Stimulated activated CD8-positive, alpha-beta memory T cell treated with anti-CD3 and anti-CD28 coated beads, Interleukin-4, amount 100 ng/mL, for 1 hour (primary cell): ENCODE results near the gene MRPL46.

Experiments used
- DNase-seq, 2 donors: peaks; one replicate each; pipeline ENCODE4 v3.0.0-alpha.2; 2020; ENCODE audit warnings: low read depth in 2 of 2, low spot score in 1 of 2

The MRPL46 gene

GRCh38 chr15:88467073-88467934, at the start of gene MRPL46, which contains the start of gene MRPS11:
Gene MRPL46 (minus strand): TSS chr15:88467388. CDS start chr15:88467377, 11 bp downstream.
Gene MRPS11 (plus strand): TSS chr15:88467708. CDS start chr15:88467718, 10 bp downstream.
- DNase-seq: peak; percentile 62 to 79

- no peak for DNase-seq
These were observed 46.0 kb upstream of the MRPL46 start for GRCh38 chr15:88513195-88513594.

GRCh38 chr15:88512601-88513000, 45.4 kb upstream of the MRPL46 start:
- DNase-seq: no peak

- no peak for DNase-seq
These were observed 44.9 kb upstream of the MRPL46 start for GRCh38 chr15:88512078-88512477.

- DNase-seq: no peak
These were observed 44.0 kb upstream of the MRPL46 start for GRCh38 chr15:88511161-88511560.

- no peak for DNase-seq
These were observed 42.8 kb upstream of the MRPL46 start for GRCh38 chr15:88509964-88510363.

GRCh38 chr15:88509321-88509720, 42.1 kb upstream of the MRPL46 start:
- no peak for DNase-seq

GRCh38 chr15:88506628-88507027, 39.4 kb upstream of the MRPL46 start:
- no peak for DNase-seq

- no peak for DNase-seq
These were observed 38.5 kb upstream of the MRPL46 start for GRCh38 chr15:88505721-88506120.

- DNase-seq: no peak
These were observed 37.3 kb upstream of the MRPL46 start for GRCh38 chr15:88504445-88504844.

- no peak for DNase-seq
These were observed 31.8 kb upstream of the MRPL46 start for GRCh38 chr15:88498996-88499395.

GRCh38 chr15:88497109-88497765, 30.0 kb upstream of the MRPL46 start:
- no peak for DNase-seq

GRCh38 chr15:88493844-88494243, 26.7 kb upstream of the MRPL46 start:
- DNase-seq: no peak

- DNase-seq: no peak
These were observed 24.0 kb upstream of the MRPL46 start for GRCh38 chr15:88491158-88491557.

- DNase-seq: no peak
These were observed 22.8 kb upstream of the MRPL46 start for GRCh38 chr15:88490036-88490435.

- no peak for DNase-seq
These were observed 22.1 kb upstream of the MRPL46 start for GRCh38 chr15:88489321-88489720.

- no peak for DNase-seq
These were observed 20.8 kb upstream of the MRPL46 start for GRCh38 chr15:88487796-88488523.

- DNase-seq: no peak
These were observed 20.1 kb upstream of the MRPL46 start for GRCh38 chr15:88487178-88487795.

GRCh38 chr15:88484682-88485331, 17.6 kb upstream of the MRPL46 start:
- DNase-seq: no peak

GRCh38 chr15:88482263-88482662, 15.1 kb upstream of the MRPL46 start:
- no peak for DNase-seq

- DNase-seq: no peak
These were observed 13.8 kb upstream of the MRPL46 start for GRCh38 chr15:88480981-88481380.
